WTC11 (cell line): ENCODE data around the gene XRCC1. TPM values are rescaled to one million over a fixed set of nuclear protein-coding genes. Genes with fewer than 3 reads are reported as not detected.
A peak's percentile ranks its signal among the peaks of the same experiment; 100 is the strongest.

ENCODE experiments used
- ATAC-seq: fragments of 200-7000 bp; cut with Tn5 transposase; 2 replicates; pipeline ENCODE4 v1.10.0; 2021; ENCODE audit warnings: mild to moderate bottlenecking, moderate library complexity
- CTCF ChIA-PET: fragments of 300-600 bp; sonication (Branson Sonifier 250); formaldehyde crosslinking; loops from one replicate; lab custom pipeline; 2021; ENCODE audit warnings: antibody characterized with exemption; lab: Charles Lee
- POLR2A ChIA-PET: fragments of 350-600 bp; sonication (Branson Sonifier 250); formaldehyde crosslinking; loops from one replicate; lab custom pipeline; 2021; ENCODE audit warnings: antibody characterized with exemption; lab: Charles Lee
- DNase-seq: peaks from one replicate; pipeline ENCODE4 v3.0.0; 2021; ENCODE audit warnings: low spot score
- H3K27ac Mint-ChIP-seq: 2 replicates; pipeline ENCODE4 v1.8.0; 2021; ENCODE audit warnings: mixed read lengths
- H3K27me3 Mint-ChIP-seq: 2 replicates; pipeline ENCODE4 v1.8.0; 2021; ENCODE audit warnings: low read depth, mild to moderate bottlenecking, moderate library complexity, mixed read lengths
- H3K36me3 Mint-ChIP-seq: 2 replicates; pipeline ENCODE4 v1.8.0; 2021; ENCODE audit warnings: mixed read lengths
- H3K4me1 Mint-ChIP-seq: 2 replicates; pipeline ENCODE4 v1.8.0; 2022; ENCODE audit warnings: mixed read lengths
- H3K4me3 Mint-ChIP-seq: 2 replicates; pipeline ENCODE4 v1.8.0; 2021; ENCODE audit warnings: mild to moderate bottlenecking, moderate library complexity, mixed read lengths
- H3K9me3 Mint-ChIP-seq: 2 replicates; pipeline ENCODE4 v1.8.0; 2021; ENCODE audit warnings: mixed read lengths
- AFF4 ChIP-seq: sonication (generic); formaldehyde crosslinking; IDR thresholded peaks from 2 replicates; pipeline ENCODE4 v1.8.1; 2023; ENCODE audit warnings: mild to moderate bottlenecking, missing genetic modification reagents, borderline replicate concordance
- E2F5 ChIP-seq: sonication (generic); formaldehyde crosslinking; IDR thresholded peaks from 2 replicates; pipeline ENCODE4 v1.8.1; 2022; ENCODE audit warnings: mild to moderate bottlenecking, moderate library complexity, missing genetic modification reagents
- ESRRA ChIP-seq: sonication (generic); formaldehyde crosslinking; IDR thresholded peaks from 2 replicates; pipeline ENCODE4 v1.8.1; 2022; ENCODE audit warnings: mild to moderate bottlenecking, missing genetic modification reagents, borderline replicate concordance
- FOXJ3 ChIP-seq: sonication (generic); formaldehyde crosslinking; IDR thresholded peaks from 2 replicates; pipeline ENCODE4 v1.9.0; 2021; ENCODE audit warnings: missing genetic modification reagents, mild to moderate bottlenecking, borderline replicate concordance
- GABPB1 ChIP-seq: sonication (generic); formaldehyde crosslinking; IDR thresholded peaks from 2 replicates; pipeline ENCODE4 v1.8.1; 2023; ENCODE audit warnings: mild to moderate bottlenecking, missing genetic modification reagents
- GRHL2 ChIP-seq: fragments of 250-450 bp; sonication (Bioruptor Pico); IDR thresholded peaks from 2 replicates; pipeline ENCODE4 v1.8.0; 2022; ENCODE audit warnings: mild to moderate bottlenecking, moderate library complexity; ENCODE audit not compliant: insufficient replicate concordance, severe bottlenecking
- NR2C2 ChIP-seq: sonication (generic); formaldehyde crosslinking; IDR thresholded peaks from 2 replicates; pipeline ENCODE4 v1.8.0; 2022; ENCODE audit warnings: mild to moderate bottlenecking, missing genetic modification reagents
- RORB ChIP-seq: fragments of 250-450 bp; sonication (Bioruptor Pico); IDR thresholded peaks from 2 replicates; pipeline ENCODE4 v1.9.0; 2021; ENCODE audit warnings: mild to moderate bottlenecking
- SMAD3 ChIP-seq: sonication (generic); formaldehyde crosslinking; IDR thresholded peaks from 2 replicates; pipeline ENCODE4 v1.8.0; 2022; ENCODE audit warnings: missing genetic modification reagents, mild to moderate bottlenecking, borderline replicate concordance
- ZBTB21 ChIP-seq: sonication (generic); formaldehyde crosslinking; IDR thresholded peaks from 2 replicates; pipeline ENCODE4 v1.8.1; 2023; ENCODE audit warnings: mild to moderate bottlenecking, missing genetic modification reagents, borderline replicate concordance
- ZNF121 ChIP-seq: sonication (generic); formaldehyde crosslinking; IDR thresholded peaks from 2 replicates; pipeline ENCODE4 v1.8.0; 2023; ENCODE audit warnings: missing genetic modification reagents
- ZNF138 ChIP-seq: sonication (generic); formaldehyde crosslinking; conservative IDR thresholded peaks from 2 replicates; pipeline ENCODE4 v1.8.1; 2022; ENCODE audit warnings: mild to moderate bottlenecking, moderate library complexity, missing genetic modification reagents
- ZNF219 ChIP-seq: sonication (generic); formaldehyde crosslinking; IDR thresholded peaks from 2 replicates; pipeline ENCODE4 v1.8.0; 2023; ENCODE audit warnings: missing genetic modification reagents, mild to moderate bottlenecking, borderline replicate concordance
- ZNF232 ChIP-seq: sonication (generic); formaldehyde crosslinking; IDR thresholded peaks from 2 replicates; pipeline ENCODE4 v1.8.0; 2022; ENCODE audit warnings: mild to moderate bottlenecking, missing genetic modification reagents
- ZNF317 ChIP-seq: sonication (generic); formaldehyde crosslinking; IDR thresholded peaks from 2 replicates; pipeline ENCODE4 v1.8.1; 2023; ENCODE audit warnings: low read depth, mild to moderate bottlenecking, moderate library complexity, missing genetic modification reagents, borderline replicate concordance
- ZNF423 ChIP-seq: fragments of 250-450 bp; sonication (Bioruptor Pico); IDR thresholded peaks from 2 replicates; pipeline ENCODE4 v2.1.2; 2022; ENCODE audit warnings: mild to moderate bottlenecking, moderate library complexity
- ZSCAN18 ChIP-seq: fragments of 250-450 bp; sonication (Bioruptor Pico); IDR thresholded peaks from 2 replicates; pipeline ENCODE4 v2.1.2; 2022; ENCODE audit warnings: mild to moderate bottlenecking, moderate library complexity
- total RNA-seq: library from RNA; stranded (reverse); gene quantifications from 3 replicates; pipeline ENCODE4 v1.2.3, GENCODE V29; 2021
- TF ChIP-seq, protein P1 (sequence below): sonication (generic); formaldehyde crosslinking; IDR thresholded peaks from 2 replicates; pipeline ENCODE4 v1.8.0; 2022; ENCODE audit warnings: mild to moderate bottlenecking, missing genetic modification reagents
- TF ChIP-seq, protein P2 (sequence below): sonication (generic); formaldehyde crosslinking; IDR thresholded peaks from 2 replicates; pipeline ENCODE4 v1.8.1; 2023; ENCODE audit warnings: mild to moderate bottlenecking, missing genetic modification reagents, moderate library complexity
- TF ChIP-seq, protein P3 (sequence below): fragments of 250-450 bp; sonication (Bioruptor Pico); IDR thresholded peaks from 2 replicates; pipeline ENCODE4 v1.9.0; 2021; ENCODE audit warnings: mild to moderate bottlenecking

XRCC1 gene
- total RNA-seq, 1 experiment from 2014 or later, result 48.3 TPM

GRCh38 chr19:43575955-43576878, 890 bp upstream of the XRCC1 start (continued):
- TF ChIP-seq AFF4 (CRISPR knock-in tag) (no peak), ZNF317 (CRISPR knock-in tag) (no peak), ZNF138 (CRISPR knock-in tag) (no peak)

DNA sequence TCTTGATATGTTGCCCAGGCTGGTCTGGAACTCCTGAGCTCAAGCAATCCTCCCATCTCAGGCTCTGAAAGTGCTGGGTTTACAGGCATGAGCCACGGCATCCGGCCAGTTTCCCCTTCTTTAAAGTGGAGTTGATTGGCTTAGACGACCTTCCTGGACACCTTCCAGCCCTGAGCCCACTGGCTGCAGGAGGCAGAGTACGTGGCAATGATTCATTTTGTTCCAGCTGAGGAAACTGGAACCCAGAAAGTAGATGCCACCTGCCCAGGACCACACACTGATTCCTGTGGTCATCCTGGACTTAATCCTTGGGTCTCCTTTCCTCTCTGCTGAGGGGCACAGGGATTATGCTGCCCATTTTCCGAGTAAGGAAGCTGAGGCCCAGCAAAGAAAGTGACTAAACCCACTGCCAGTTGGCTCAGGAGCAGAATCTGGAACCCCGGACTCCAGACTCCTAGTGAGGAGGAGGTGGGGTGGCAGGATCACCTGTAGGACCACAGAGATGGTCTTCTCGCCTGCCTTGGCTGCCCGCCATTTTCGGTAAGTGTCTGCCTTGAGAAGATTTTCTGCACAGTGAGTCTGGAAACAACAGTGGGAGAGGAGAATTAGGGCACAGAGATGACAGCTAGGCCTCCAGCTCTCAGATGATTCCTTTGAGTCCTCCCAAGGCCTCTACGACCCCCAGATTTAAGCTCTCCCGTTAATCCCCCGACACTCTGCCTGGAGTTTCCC, 737 bp downstream of the XRCC1 start:
- Mint-ChIP-seq H3K27ac (peak overlapping the region; percentile 91; the same call in 1 of the 2 replicates), H3K4me3 (peak overlapping the region; percentile 96), H3K9me3 (no peaks in the 10 kb centered on the region), H3K36me3 (no peaks in the 10 kb centered on the region; the same call in 1 of the 2 replicates), H3K27me3 (no peaks in the 10 kb centered on the region; the same call in none of the 2 replicates), H3K4me1 (peaks cover 33% of the 10 kb centered on the region)
- CTCF ChIA-PET, result interaction anchor here (0.6 to 2.8 kb wide), 6 partner anchors 12 to 1182 kb away, joined by 3 to 18 read pairs (median 4); partner anchors contain the start of genes IRGQ and ZNF576
- ATAC-seq (no peak), DNase-seq (no peak)
- POLR2A ChIA-PET, result interaction anchor here (1.0 kb wide), 1 partner anchor 20 kb away, joined by 4 read pairs; no protein-coding TSS in a partner anchor
- TF ChIP-seq RORB (CRISPR knock-in tag), result no peak

DNA sequence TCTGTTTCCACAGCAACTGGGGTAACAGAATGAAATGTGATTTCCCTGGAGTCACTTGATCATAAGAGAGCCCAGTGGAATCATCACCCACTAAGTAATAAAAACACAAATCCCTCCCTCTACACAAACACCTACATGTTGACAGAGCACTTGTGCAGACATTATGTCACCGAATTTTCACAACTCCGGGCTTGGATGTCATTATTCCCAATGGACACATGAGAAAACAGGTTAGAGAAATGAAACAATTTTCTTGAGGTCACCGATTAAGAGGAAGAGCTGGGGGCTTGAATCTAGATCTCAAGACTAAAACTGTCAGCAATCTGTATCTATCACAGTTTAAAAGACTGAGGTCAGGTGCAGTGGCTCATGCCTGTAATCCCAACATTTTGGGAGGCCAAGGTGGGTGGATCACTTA, 3.1 kb downstream of the XRCC1 start:
- H3K4me1 Mint-ChIP-seq, result peaks cover 24% of the 10 kb centered on the region
- no peak overlapping the region for H3K27ac Mint-ChIP-seq
- H3K4me3 Mint-ChIP-seq, result no peak overlapping the region
- ATAC-seq, result no peak
- no peaks in the 10 kb centered on the region for H3K9me3 Mint-ChIP-seq
- no peak for DNase-seq
- CTCF ChIA-PET, result interaction anchor here (2.5 to 2.8 kb wide), 2 partner anchors 23 to 37 kb away, joined by 14 to 16 read pairs; partner anchors contain the start of genes IRGQ and ZNF576
- no peaks in the 10 kb centered on the region; the same call in 1 of the 2 replicates for H3K27me3 Mint-ChIP-seq
- TF ChIP-seq FOXJ3 (no peak), ESRRA (CRISPR knock-in tag) (no peak), ZBTB21 (CRISPR knock-in tag) (no peak), NR2C2 (CRISPR knock-in tag) (no peak), ZNF423 (CRISPR knock-in tag) (no peak), ZSCAN18 (CRISPR knock-in tag) (no peak), ZNF232 (no peak), SMAD3 (no peak), GABPB1 (CRISPR knock-in tag) (no peak), RORB (CRISPR knock-in tag) (no peak), GRHL2 (no peak), E2F5 (CRISPR knock-in tag) (no peak), ZNF121 (CRISPR knock-in tag) (no peak), ZNF219 (no peak)
- TF ChIP-seq, protein P1, sequence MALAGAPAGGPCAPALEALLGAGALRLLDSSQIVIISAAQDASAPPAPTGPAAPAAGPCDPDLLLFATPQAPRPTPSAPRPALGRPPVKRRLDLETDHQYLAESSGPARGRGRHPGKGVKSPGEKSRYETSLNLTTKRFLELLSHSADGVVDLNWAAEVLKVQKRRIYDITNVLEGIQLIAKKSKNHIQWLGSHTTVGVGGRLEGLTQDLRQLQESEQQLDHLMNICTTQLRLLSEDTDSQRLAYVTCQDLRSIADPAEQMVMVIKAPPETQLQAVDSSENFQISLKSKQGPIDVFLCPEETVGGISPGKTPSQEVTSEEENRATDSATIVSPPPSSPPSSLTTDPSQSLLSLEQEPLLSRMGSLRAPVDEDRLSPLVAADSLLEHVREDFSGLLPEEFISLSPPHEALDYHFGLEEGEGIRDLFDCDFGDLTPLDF (CRISPR knock-in tag), result no peak
- TF ChIP-seq, protein P2, sequence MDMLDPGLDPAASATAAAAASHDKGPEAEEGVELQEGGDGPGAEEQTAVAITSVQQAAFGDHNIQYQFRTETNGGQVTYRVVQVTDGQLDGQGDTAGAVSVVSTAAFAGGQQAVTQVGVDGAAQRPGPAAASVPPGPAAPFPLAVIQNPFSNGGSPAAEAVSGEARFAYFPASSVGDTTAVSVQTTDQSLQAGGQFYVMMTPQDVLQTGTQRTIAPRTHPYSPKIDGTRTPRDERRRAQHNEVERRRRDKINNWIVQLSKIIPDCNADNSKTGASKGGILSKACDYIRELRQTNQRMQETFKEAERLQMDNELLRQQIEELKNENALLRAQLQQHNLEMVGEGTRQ (CRISPR knock-in tag), result no peak
- TF ChIP-seq, protein P3, sequence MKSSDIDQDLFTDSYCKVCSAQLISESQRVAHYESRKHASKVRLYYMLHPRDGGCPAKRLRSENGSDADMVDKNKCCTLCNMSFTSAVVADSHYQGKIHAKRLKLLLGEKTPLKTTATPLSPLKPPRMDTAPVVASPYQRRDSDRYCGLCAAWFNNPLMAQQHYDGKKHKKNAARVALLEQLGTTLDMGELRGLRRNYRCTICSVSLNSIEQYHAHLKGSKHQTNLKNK (CRISPR knock-in tag), result no peak
- TF ChIP-seq, all 79 proteins: peak for 0
- no peaks in the 10 kb centered on the region; the same call in 1 of the 2 replicates for H3K36me3 Mint-ChIP-seq
- POLR2A ChIA-PET, result no interaction called here
